ENCODE measurements around the gene DDX10.
"Not testable (repeated sequence)": the region's sequence is repeated elsewhere in the genome, so short reads cannot be mapped to it uniquely, and the experiment has no call there.

DDX10 gene

DNA sequence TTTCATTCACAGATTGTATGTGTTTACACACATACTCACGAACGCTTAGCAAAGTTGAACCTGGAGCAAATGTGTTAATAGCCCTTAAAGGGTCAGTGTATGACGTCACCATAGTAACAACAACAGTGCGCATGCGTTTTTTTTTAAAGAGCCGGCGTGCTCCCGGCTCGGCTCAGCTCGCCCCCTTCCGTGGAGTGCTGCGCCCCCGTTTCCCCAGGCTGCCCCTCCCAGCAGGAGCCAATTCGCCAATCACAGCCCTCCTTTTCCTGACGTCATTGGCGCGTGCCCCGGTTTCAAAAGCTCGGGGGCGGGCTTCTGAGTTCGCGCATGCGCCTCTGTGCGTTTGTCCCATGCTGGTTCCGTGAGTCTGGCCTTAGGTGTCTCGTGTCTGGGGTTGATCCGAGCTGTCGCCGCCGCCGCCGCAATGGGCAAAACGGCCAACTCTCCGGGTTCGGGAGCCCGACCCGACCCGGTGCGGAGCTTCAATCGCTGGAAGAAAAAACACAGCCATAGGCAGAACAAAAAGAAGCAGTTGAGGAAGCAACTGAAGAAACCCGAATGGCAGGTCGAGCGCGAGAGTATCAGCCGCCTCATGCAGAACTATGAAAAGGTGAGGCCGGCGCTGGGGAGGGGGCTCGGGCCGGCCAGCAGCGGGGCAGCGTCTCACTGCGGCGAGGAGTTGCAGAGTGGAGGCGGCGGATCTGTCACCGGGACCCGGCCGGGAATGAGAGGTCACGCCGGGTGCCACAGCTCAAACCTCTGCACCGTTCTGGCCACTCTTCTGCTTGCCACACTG lies at the start of gene DDX10:
Gene DDX10, plus strand, starts transcription at position 340 of the 796 bp plus-strand sequence. Its CDS starts 85 bp downstream, at position 425.
- peak; percentile 94 to 98 (median 97) for DNase-seq (ENCODE audit: low read depth in 4 of 4, low spot score in 1 of 4)

DNA sequence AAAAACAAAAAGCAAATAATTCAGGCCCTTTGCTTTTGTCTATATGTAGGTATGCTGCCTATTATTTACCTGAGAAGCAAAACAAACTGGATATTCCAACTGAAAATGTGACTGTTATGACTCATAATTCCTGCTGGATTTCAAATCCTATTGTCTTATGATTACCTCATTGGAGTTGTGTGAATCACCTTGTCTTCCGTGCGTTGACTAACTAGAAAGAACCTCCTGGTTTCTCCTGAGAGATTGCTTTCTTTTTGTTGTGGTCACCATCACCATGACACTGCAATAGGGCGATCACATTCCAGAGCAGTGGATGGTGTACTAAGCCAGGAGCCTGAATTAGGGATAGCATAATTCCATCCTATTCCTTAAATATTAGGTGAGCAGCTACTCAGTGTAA lies 48.3 kb upstream of the DDX10 start:
- no peak for DNase-seq (ENCODE audit: low read depth in 4 of 4, low spot score in 1 of 4)

DNA sequence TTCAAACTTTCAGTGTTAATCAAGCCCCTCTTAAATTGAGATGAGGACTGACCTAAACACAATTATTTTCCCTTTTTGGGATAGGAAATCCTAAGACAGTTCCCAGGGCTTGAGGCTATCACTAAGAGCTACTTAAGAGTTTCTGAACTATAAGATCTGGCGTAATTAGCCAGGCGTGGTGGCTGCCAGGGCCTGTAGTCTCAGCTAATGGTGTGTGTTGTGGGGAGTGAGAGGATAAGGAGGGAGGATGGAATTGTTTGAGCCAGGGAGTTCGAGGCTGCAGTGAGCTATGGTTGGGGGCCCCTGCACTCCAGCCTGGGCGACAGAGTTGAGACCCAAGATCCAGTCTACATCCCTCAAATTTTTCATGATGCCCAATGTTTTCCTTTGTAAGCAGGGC lies 47.8 kb upstream of the DDX10 start:
- DNase-seq (ENCODE audit: low read depth in 4 of 4, low spot score in 1 of 4), result no peak

DNA sequence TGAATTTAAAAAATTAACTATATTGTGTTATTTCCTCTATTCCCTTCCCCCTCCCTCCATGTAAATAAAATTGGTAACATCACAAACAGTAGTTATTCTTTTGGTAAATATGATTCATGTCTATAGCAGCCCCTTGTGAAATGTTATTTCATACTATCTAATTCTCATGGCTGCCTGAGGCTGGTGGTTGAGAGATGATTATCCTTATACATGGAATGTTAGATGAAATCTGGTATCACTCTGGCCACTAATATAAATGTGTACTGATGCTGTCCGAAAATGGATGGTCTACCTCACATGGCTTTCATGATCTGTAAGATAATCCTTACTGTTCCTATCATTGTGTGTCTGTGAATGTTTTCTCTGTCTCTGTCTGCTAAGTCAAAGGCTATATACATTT lies 46.3 kb upstream of the DDX10 start:
- no peak for DNase-seq (ENCODE audit: low read depth in 4 of 4, low spot score in 1 of 4)

DNA sequence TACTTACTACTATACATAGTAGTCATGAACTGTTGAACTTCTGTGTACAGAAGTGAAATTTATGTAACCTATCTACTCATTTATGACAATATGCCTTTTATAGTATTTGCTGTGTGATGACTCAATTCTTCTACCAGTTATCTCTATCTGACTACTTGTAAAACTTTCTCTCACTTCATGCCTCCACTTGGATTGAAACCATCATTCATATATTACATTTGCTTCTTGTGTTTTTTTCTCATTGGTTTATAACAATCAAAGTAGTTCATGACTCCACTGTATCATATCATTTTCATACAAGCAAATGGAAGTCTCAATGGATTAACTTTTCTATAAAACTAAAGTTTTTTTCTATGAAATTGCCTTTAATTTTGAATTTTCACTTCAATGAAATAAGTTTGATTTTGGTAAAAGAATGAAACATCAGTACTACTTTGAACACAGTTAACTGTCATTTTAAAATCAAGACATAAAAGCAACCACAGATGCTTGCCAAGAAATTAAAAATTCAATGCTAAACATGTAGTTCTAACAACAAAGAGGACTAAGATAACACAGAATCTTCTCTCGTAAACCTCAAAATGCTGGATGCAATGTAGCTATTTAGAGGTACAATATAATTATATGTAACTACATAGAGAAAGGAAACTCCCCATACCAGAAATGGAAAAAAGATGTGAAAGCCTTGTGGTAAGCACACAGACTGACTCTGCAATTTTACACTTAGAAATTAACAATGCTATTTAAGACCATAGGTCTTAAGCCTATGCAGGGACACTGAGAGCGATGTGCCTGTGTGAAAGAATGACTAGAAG lies 43.7 kb upstream of the DDX10 start:
- DNase-seq (ENCODE audit: low read depth in 4 of 4, low spot score in 1 of 4), result no peak

DNA sequence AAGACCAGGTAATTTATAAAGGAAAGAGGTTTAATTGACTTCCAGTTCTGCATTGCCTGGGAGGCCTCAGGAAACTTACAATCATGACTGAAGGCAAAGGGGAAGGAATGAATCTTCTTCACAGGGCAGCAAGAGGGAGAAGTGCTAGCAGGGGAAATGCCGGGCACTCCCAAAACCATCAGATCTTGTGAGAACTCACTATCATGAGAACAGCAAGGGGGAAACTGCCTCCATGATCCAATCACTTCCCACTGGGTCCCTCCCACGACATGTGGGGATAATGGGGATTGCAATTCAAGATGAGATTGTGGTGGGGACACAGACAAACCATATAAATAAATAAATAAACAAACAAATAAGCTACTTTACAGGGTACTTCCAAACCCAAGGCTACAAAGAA lies 42.5 kb upstream of the DDX10 start:
- no peak for DNase-seq (ENCODE audit: low read depth in 4 of 4, low spot score in 1 of 4)

DNA sequence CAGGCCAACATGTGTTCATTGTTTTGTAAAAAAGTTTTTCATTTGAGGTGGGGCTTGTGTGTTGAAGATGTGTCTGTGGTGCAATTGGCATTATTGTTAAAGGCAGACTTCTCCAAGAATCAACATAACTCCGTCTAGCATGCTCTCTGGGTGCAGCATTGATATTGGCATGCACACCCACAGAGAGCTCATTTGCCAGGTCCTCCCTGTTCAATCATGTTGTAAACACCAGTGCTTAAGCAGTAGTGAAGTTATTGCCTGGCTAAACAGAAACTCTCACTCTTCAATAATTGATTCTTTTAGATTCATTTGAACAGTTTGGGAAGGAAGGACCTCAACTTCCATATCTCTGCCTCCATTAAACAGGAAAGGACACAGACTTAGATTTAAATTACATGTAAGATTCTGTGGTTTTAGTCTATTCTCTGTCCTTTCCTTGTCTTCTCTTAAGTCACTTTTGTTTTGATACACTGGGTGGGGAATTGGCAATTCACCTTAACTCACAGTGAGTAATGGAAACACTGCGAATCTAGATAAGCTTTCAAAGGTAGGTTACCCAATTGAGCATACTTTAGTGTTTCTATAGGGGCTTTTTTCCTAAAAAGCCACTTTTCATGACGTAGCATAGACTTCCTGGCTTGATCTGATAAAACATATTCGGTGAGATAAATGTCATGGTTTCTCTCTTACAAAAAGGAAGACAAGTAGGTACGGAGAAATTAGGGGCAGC lies 40.5 kb upstream of the DDX10 start:
- no peak for DNase-seq (ENCODE audit: low read depth in 4 of 4, low spot score in 1 of 4)

DNA sequence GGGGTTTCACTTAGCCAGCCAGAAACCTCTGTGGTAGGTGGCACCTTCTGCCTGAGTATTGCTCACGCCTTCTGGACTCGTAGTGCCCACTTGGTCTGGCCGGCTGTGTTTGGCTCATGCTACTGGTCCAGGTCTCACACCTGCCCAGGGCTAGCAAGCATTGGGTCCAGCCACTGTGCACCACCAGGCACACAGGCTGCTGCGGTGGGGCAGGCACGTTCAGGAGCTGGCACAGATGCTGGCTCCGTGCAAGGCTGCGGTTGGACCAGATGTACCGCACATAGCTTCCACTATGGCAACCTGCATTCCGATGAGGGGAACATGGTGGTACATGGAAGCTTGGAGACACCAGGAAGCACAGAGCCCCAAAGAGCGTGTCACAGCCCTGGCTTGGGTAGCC lies 36.5 kb upstream of the DDX10 start:
- no peak for DNase-seq (ENCODE audit: low read depth in 4 of 4, low spot score in 1 of 4)

DNA sequence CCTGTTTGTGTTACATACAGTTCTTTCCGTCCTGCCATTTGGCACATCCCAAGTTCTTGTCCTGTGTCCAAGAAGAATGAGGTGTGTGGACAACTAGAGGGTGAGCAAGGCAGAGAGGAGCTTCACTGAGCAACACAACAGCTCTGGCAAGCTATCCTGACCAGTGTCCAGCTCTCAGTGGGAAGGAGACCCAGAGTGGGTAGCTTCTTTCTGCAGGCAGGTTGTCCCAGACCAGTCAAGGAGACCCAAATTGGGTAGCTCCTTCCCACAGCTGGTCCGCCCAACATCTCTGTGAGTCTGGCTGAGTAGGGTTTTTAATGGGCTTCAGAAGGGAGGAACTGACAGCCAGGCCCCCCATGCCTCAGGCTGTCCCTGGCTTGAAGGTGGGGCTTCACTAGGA lies 36.1 kb upstream of the DDX10 start:
- no peak for DNase-seq (ENCODE audit: low read depth in 4 of 4, low spot score in 1 of 4)

DNA sequence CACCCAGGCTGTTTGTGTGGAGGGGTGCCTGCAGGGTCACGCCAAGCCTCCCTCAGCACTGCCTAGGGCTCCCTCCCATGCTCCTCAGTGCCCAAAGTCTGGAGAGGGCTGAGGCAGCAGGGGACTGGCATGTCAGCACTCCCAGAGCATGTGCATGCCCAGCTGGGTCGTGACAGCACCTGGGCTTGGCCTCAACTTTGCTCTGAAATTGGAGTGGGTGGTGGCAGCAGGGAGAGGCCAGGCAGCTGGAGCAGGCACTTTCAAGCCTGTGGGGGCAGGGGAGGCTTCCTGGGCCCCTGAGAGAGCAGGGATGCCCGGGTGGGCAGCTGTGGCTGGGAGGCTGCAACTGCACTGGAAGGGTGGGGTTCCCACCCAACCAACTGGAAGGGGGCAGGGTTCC lies 35.6 kb upstream of the DDX10 start:
- DNase-seq (ENCODE audit: low read depth in 4 of 4, low spot score in 1 of 4), result no peak

DNA sequence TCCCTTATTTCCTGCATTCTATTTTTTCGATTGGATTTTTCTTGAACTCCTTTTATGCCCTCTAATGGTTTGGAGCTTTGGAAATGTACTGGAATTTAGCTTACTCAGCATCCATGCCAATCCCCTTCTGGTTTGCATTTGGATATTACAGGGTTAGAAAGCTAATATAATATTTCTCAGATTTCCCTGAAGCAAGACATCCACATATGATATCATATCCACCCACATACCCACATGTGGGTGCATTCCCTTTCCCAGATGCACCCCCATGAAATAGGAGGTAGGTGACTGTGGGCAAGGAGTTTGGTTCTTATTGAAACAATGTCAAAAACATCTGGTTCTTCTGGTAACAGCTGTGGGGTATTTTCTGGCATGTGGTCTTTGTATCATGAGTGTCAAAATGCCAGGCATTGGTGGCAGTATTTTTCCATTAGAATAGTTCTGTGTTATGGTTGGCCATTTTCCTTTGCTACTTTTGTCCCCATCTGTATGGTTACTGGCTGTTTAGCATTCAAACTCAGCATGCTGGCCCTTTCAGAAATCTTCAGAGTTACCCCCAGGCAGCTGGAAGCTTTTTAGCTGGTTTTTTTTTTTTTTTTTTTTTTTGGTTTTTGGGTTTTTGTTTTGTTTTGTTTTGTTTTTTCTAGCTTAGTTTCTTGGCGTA lies 32.7 kb upstream of the DDX10 start:
- no peak for DNase-seq (ENCODE audit: low read depth in 4 of 4, low spot score in 1 of 4)

DNA sequence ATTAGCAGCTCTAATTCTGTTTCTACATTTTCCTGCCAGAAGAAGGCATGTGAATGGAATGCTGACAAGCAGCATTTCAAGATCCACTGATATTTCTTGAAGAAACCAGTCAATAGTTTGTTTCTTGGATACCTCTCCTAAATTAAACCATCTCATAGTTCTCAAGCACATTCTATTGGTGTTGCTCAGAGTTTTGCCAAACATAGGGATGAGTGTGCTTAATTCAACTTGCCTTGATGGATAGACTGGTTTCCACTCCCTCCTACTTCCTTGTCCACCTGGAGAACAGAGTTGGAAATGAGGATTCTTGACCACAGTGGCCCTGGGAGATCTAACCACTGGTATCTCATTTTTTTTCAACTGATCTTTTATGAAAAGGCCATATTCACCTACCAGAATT lies 29.8 kb upstream of the DDX10 start:
- DNase-seq (ENCODE audit: low read depth in 4 of 4, low spot score in 1 of 4), result no peak

DNA sequence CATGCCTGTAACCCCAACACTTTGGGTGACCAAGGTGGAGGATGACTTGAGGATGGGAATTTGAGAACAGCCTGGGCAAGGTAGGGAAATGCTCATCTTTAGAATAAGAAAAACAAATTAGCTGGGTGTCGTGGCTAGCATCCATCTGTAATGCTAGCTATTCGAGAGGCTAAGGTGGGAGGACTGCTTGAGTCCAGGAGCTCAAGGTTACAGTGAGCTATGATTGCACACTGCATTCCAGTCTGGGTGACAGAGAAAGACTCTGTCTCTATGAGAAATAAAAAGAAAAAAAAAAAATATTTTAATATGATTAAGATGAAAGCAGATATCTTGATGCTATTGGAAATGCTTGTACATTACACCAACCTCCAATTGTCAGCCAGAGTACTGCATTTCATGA lies 28.6 kb upstream of the DDX10 start:
- no peak for DNase-seq (ENCODE audit: low read depth in 4 of 4, low spot score in 1 of 4)

DNA sequence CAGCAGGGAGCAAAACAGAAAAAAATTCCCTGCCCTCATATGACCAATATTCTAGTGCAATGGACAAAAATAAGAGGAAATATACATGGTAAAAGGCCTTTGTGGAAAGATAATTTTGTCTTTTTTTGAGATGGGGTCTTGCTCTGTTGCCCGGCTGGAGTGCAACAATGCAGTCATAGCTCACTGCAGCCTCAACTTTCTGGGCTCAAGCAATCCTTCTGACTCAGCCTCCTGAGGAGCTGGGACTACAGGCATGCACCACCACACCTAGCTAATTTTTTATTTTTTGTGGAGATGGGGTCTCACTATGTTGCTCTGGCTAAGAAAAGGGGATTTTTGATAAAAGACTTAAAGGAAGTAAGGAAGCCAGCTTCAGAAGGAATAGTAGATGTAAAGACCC lies 25.7 kb upstream of the DDX10 start:
- DNase-seq (ENCODE audit: low read depth in 4 of 4, low spot score in 1 of 4), result no peak

DNA sequence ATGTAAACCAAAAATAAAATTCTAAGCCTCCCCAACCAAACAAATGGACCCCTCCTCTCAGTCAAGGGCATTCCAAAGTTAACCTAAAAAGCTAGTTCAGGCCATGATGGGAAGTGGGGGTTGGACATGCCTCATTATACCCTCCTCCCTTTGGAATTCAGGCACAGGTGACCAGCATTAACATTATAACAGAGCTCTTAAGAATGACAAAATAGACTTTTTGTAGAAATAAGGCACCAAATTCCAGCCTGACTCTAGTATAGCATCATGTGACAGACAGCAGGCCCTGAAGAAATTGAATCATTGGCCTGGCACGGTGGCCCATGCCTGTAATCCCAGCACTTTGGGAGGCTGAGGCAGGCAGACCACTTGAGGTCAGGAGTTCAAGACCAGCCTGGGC lies 23.1 kb upstream of the DDX10 start:
- DNase-seq (ENCODE audit: low read depth in 4 of 4, low spot score in 1 of 4), result not testable (repeated sequence)

DNA sequence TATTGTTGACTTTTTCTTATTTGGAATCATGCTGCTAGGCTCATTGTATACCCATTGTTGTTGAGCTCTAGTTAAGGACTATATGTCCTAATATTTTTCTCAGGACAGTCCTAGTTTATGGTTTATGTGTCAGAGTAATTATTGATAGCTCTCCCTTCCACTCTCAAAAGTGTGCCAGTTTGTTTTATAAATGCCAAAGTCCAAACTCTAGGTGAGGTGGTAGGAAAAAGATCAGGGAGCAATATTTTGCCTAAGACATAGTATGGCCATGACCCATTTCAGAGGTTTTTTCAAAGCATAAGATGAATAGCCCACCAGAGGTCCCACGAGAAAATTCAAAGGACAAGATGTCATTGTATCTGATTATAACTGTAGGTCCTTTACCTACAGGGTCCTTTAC lies 20.9 kb upstream of the DDX10 start:
- DNase-seq (ENCODE audit: low read depth in 4 of 4, low spot score in 1 of 4), result no peak

DNA sequence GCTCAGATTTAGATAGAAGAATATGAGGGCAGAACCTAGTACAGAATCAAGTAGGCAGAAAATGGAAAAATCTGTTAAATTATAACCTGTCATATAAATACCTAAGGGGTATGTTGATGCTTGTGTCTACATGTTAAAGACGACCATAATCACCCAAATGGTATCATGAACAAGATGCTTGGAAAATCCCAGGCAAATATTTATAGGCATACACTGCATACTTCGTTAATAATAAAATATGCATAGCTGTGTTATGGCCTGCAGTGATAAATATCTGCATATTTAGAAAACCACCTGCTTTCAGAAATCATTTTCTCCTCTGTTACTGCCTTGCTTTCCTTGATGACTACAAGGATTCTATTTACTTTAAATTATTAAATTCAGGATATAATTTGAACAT lies 18.9 kb upstream of the DDX10 start:
- DNase-seq (ENCODE audit: low read depth in 4 of 4, low spot score in 1 of 4), result no peak

DNA sequence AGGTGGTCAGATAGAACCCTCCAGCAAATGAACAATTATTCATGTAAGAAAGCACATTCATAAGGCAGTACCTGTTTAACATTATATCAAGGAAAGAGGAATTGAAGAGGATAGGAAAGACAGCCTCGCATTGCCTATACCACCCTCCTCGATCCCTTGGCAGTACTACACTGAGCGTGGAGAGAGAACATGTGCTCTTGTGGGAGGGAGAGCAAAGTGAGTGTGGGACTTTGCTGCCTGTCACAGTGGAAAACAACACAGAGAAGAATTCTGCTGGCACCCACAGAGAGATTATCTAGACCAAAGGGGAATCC lies 17.5 kb upstream of the DDX10 start:
- DNase-seq (ENCODE audit: low read depth in 4 of 4, low spot score in 1 of 4), result no peak

DNA sequence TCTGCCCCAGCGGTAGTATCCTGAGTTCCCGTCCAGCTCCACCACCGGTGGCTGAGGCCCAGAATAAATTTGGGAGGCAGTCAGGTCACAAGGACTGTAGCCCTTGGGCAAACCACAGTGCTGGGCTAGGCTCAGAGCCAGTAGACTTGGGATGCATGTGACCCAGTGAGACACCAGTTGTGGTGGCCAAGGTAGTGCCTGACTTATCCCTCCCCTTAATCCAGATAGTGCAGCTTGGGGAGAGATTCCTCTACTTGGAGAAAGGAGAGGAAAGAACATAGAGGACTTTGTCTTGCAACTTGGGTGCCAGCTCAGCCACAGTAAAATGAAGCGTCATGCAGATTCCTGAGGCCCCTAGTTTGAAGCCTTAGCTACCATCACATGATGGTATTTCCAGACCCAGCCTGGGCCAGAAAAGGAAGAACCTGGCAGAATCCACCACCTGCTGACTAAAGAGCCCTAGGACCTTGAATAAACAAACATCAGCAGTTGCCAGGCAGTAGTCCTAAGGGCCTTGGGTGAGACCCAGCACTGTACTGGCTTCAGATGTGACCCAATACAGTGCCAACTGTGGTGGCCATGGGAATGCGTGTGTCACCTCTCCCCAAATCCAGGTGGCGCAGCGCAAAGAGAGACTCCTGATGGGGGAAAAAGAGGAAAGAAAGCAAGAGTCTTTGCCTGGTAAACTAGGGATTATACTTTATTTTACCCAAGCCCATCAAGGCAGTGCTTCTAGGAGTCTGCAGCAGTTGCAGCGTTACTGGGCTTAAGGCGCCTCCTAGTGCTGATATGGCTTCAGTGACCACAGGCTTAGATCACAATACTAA lies 17.0 kb upstream of the DDX10 start:
- peak; percentile 30 to 40 (median 35) for DNase-seq (ENCODE audit: low read depth in 4 of 4, low spot score in 1 of 4)

DNA sequence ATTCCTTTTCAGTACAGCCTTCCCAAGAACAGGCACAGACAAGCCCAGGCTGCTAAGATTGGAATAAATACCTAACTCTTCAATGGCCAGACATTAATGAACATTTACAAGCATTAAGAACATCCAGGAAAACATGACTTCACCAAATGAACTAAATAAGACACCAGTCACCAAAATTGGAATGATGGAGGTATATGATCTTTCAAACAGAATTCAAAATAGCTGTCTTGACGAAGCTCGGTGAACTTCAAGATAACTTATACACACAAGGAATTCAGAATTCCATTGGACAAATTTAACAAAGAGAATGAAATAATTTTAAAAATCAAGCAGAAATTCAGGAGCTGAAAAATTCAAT lies 16.4 kb upstream of the DDX10 start:
- no peak for DNase-seq (ENCODE audit: low read depth in 4 of 4, low spot score in 1 of 4)

DNA sequence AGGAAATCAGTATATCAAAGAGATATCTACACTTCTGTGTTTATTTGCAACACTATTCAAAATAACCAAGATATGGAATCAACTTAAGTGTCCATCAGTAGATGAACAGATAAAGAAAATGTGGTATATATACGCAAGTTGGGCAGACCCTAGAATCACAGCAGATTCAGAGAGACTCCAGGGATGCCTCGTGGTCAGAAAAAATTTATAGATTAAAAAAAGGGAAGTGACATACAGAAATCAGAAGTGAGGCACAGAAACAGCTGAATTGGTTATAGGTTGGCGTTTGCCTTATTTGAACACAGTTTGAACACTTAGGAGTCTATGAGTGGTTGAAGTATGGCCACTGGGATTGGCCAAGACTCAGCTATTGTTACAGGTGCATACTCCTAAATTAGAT lies 10.8 kb upstream of the DDX10 start:
- DNase-seq (ENCODE audit: low read depth in 4 of 4, low spot score in 1 of 4), result not testable (repeated sequence)

All from stimulated activated CD4-positive, alpha-beta T cell treated with anti-CD3 and anti-CD28 coated beads, Interleukin-1b, Interleukin-23, amount 100 ng/mL, for 24 hours (primary cell).